Activated CD8-positive, alpha-beta memory T cell treated with anti-CD3 and anti-CD28 coated beads, Interleukin-2, amount 50 U/mL, for 4 hours (primary cell): Measurements from ENCODE around the gene PRDM2.

ENCODE experiments used
- DNase-seq: peaks from one replicate; pipeline ENCODE4 v3.0.0-alpha.2; 2020

The PRDM2 gene

GRCh38 chr1:13733711-13734110 is 33.7 kb downstream of the PRDM2 start:
- no peak for DNase-seq

GRCh38 chr1:13735168-13735930 is 35.4 kb downstream of the PRDM2 start:
- no peak for DNase-seq

GRCh38 chr1:13737398-13737797 is 37.4 kb downstream of the PRDM2 start:
- no peak for DNase-seq

GRCh38 chr1:13746342-13746741 is 46.4 kb downstream of the PRDM2 start:
- no peak for DNase-seq

- DNase-seq = peak; percentile 96
Measured at GRCh38 chr1:13748610-13749505, 48.9 kb downstream of the PRDM2 start.

GRCh38 chr1:13749543-13750341 is 49.8 kb downstream of the PRDM2 start:
- peak; percentile 53 for DNase-seq

- DNase-seq = no peak
Measured at GRCh38 chr1:13751458-13751871, 51.5 kb downstream of the PRDM2 start.

GRCh38 chr1:13751985-13752384 is 52.0 kb downstream of the PRDM2 start:
- no peak for DNase-seq

- no peak for DNase-seq
Measured at GRCh38 chr1:13752852-13753251, 52.9 kb downstream of the PRDM2 start.

- no peak for DNase-seq
Measured at GRCh38 chr1:13753636-13754402, 53.8 kb downstream of the PRDM2 start.

- no peak for DNase-seq
Measured at GRCh38 chr1:13754510-13755103, 54.6 kb downstream of the PRDM2 start.

GRCh38 chr1:13756557-13757315 is 56.7 kb downstream of the PRDM2 start:
- no peak for DNase-seq

- DNase-seq = no peak
Measured at GRCh38 chr1:13757693-13758092, 57.7 kb downstream of the PRDM2 start.

- no peak for DNase-seq
Measured at GRCh38 chr1:13759072-13759471, 59.1 kb downstream of the PRDM2 start.

- no peak for DNase-seq
Measured at GRCh38 chr1:13760340-13760739, 60.4 kb downstream of the PRDM2 start.

- DNase-seq = no peak
Measured at GRCh38 chr1:13760921-13761320, 60.9 kb downstream of the PRDM2 start.

GRCh38 chr1:13761883-13762282 is 61.9 kb downstream of the PRDM2 start:
- DNase-seq = no peak

GRCh38 chr1:13762642-13763041 is 62.7 kb downstream of the PRDM2 start:
- no peak for DNase-seq

- no peak for DNase-seq
Measured at GRCh38 chr1:13763222-13763621, 63.2 kb downstream of the PRDM2 start.

GRCh38 chr1:13763991-13764390 is 64.0 kb downstream of the PRDM2 start:
- DNase-seq = no peak
